Measurements from ENCODE around the gene SPDYE1.
"Not testable (repeated sequence)": the region's sequence is repeated elsewhere in the genome, so short reads cannot be mapped to it uniquely, and the experiment has no call there.

SPDYE1 gene

GRCh38 chr7:43994681-43995080 is 3.0 kb upstream of the SPDYE1 start:
- not testable (repeated sequence) for DNase-seq

DNA sequence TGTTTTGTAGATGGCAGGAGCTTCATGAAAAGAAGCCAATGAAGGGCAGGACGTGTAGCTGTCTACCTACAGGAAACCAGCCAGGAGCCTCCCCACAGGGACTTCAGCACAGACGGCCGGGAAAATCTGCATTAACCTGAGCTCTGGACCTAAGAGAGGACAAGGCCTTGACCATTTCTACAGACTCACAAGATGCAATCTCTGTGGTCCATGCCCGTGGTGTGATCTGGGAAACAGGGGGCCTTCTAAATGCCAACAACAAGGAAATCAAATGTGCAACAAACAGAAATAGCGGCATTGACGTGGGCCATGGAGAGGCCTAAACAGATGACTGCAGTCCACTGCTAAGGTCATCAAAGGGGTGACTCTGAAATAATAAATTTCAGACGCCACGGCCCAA is 14.4 kb downstream of the SPDYE1 start:
- not testable (repeated sequence) for DNase-seq

- not testable (repeated sequence) for DNase-seq
Measured at GRCh38 chr7:44015090-44015489, 17.4 kb downstream of the SPDYE1 start.

DNA sequence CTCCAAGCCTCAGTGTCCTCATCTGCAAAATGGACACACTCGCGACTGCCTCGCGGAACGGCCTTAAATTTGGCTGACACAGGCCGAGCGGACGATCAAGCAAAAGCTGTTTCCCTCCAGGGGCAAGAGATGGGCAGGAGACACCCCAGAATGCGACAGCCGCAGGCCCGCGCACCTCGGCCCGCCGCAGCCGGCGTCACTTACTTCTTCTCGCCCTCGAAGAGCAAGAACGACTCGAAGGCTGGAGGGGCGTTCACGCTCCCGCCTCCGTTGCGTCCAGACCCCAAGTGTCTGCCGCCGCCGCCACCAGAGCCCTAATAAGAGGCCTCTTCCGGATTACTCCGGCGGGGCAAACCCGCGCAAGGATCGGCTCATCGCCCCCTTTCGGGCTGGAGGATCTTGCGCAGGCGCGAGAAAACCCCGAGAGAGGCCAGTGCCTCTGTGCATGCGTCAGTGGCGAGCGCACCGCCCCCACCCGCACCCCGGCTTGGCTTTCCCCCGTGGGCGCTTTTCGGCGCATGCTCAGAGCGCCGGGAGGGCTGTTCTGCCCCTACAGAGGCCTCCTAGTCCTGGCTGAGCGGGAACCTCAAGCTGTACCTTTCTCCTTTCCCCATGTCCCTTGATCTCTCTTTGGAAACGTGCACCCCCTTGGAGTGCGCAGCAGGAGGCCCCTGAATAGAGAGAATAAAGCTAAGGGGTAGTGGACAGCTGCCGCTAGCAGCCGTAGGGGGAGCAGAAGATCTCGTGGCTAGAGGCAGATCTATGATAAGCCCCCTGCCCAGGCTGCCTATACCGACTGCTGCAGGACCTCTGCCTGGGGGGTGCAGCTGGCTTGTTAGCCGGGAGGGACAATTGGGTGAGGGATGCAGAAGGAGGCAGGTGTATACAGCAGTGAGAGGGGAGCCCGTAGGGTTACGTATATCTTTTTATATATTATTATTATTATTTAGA is 21.4 kb downstream of the SPDYE1 start:
- peak; percentile 99 for DNase-seq

- not testable (repeated sequence) for DNase-seq
Measured at GRCh38 chr7:44019825-44020224, 22.1 kb downstream of the SPDYE1 start.

GRCh38 chr7:44022069-44022468 is 24.4 kb downstream of the SPDYE1 start:
- not testable (repeated sequence) for DNase-seq

GRCh38 chr7:44022796-44023467 is 25.2 kb downstream of the SPDYE1 start:
- not testable (repeated sequence) for DNase-seq

- DNase-seq = not testable (repeated sequence)
Measured at GRCh38 chr7:44029433-44029832, 31.7 kb downstream of the SPDYE1 start.

DNA sequence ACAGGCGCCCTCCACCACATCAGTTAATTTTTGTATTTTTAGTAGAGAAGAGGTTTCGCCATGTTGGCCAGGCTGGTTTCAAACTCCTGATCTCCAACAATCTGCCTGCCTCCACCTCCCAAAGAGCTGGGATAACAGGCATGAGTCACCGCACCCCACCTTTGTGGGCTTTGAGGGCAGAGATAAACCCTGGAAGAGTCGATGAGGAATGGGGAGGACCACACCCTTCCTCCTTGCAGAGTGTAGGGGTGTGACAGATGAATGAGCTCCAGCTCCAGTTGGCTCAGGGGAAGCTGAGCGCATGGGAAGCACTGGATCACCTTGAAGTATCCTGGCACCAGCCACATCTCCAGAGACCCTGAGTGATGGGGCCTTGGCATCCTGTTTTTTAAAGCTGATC is 32.3 kb downstream of the SPDYE1 start:
- not testable (repeated sequence) for DNase-seq

GRCh38 chr7:44031319-44031718 is 33.6 kb downstream of the SPDYE1 start:
- DNase-seq = not testable (repeated sequence)

DNA sequence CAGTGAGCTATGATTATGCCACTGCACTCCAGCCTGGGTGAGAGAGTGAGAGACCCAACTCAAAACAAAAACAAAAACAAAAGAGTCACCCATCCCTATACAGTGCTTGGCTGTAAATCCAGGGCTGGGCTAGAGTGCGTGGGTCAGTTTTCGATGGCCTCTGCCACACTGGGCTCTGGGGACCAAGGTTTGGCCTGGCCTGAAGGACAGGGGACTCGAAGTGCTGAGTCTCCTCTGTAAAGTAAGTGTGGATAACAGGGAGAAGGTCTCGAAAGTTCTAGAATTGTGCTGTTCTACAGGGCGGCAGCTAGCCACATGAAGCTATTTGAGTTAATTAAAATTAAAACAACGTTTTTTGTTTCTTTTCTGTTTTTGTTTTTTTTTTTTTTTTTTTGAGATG is 34.3 kb downstream of the SPDYE1 start:
- DNase-seq = not testable (repeated sequence)

DNA sequence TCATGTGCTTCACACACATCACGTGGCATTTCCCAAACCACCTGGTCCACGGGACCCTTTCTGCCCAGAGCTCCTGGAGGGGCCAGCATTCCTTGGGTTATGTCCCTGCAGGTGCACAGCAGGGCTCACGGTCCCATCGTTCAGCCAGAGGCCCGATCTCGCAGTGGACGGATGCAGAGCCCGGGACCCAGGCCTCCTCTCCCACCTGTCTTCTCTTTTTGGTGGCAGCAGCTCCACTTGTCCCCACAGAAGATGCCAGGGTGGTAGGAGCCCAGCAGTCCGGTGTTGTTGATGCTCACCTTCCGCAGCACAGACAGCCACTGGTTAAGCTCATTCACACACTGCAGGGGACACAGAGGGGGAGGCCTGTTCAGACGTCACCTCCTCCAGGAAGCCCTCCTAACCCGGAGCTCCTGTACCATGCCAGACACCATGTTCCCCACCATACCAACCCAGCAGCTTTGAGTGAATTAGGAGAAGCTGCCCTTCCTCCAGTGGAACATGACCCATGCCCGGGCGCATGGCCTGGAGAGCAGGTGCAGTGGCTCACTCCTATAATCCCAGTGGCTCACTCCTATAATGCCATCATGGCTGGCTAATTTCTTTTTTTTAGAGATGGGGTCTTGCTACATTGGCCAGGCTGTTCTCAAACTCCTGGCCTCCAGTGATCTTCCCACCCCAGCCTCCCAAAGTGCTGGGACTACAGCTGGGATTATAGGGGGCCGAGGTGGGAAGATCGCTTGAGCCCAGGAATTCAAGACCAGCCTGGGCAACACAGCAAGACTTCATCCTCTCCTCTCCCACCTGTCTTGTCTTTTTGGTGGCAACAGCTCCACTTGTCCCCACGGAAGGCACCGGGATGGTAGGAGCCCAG is 36.5 kb downstream of the SPDYE1 start:
- DNase-seq = not testable (repeated sequence)

DNA sequence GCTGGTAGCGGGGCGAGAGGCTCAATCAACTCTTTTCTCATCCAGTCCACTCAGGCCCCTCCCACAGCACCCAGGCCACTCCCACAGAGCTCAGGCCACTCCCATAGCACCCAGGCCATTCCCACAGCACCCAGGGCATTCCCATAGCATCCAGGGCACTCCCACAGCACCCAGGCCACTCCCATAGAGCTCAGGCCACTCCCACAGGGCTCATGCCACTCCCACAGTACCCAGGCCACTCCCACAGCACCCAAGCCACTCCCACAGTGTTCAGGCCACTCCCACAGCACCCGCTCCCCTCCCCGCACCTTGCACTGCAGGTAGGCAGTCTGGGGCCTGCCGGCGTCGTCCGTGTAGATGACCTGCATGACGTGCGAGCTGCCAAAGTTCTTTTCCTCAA is 38.7 kb downstream of the SPDYE1 start:
- DNase-seq = not testable (repeated sequence)

DNA sequence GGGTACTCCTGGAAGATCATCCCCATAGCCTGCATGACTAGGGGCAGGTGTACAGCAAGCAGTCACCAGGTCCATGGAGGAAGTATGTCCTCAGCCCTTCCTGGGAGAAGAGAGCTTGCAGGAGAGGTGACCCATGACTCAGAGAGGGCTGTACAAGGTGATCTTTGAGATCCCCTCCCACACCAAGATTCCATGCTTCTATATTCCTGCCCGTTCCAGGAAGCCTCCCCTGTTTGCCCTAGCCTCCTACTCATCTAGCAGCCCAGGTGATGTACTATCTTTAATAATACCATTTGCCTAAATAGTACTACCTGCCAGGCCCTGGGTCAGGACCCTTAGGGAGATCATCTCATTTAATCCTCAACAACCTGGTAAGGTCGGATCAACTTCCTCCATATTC is 40.3 kb downstream of the SPDYE1 start:
- not testable (repeated sequence) for DNase-seq

DNA sequence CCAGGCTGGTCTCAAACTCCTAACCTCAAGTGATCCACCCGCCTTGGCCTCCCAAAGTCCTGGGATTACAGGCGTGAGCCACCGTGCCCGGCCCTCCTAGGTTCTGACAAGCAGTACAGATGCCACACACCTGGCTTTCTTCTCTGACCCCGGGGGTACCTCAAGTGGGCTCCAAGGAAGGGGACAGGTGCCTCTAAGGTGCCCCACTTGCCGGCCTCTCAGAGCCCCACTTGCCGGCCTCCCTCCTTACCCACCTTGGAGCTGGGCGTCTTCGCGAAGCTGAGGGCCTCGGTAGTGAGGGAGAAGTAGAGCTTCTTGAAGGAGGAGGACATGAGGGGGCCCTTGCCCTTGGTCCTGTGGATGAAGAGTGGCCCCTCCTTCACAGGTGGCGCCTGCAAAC is 40.9 kb downstream of the SPDYE1 start:
- DNase-seq = not testable (repeated sequence)

DNA sequence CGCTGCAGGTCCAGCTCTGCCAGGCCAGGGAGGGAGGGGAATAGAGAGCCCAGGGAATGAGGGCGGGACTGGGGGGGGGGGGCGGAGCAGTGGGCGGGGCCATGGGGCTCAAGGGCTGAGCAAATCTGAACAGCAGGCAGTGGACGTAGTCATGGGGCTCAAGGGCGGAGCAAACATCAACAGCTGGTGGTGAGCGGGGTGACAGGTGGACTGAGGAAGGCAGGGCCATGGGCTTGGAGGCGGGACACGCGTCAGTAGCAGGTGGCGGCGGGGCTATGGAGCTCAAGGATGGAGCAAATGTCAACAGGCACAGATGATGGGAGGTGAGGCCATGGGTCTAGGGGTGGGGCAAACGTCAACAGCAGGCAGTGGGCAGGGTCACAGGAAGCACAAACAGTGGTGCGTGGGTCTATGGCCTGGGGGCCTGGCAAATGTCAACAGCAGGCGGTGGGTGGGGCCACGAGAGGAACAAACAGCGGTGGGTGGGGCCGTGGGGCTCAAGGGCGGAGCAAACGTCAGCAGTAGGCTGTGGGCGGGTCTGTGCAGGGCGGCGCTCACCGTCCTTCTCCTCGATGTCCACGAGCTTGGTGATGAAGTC is 41.4 kb downstream of the SPDYE1 start:
- DNase-seq = peak; percentile 78

DNA sequence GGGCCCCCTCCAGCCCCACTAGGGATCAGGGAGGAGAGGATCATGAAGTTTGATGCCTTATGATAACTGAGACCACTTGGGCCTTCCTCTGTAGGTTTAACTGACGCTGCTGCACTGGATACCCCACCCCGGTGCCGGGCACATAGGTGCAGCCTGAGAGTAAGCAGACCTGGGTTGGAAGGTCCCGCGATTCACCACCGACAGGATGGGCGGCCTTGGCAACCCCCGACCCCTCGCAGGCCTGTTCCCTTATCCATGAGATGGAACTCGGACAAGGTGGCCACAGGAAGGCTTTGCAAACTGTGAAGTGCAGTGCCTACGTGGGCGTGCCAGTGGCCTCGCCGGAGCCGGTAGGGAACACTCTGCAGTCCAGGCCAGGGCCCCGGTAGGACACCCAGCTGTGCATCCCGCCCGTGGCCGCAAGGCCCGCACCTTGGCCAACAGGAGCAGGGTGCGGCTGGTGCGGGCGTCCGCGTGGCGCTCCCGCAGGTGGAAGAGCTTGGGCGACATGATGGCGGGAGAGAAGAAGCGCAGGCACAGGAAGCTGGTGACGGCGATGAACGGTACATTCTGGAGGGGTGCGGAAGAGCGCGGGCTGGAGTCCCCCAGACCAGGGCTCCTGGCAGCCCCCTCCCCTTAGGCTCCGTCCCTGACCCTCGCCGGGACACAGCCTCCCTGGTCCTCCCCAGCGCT is 42.2 kb downstream of the SPDYE1 start:
- DNase-seq = not testable (repeated sequence)

DNA sequence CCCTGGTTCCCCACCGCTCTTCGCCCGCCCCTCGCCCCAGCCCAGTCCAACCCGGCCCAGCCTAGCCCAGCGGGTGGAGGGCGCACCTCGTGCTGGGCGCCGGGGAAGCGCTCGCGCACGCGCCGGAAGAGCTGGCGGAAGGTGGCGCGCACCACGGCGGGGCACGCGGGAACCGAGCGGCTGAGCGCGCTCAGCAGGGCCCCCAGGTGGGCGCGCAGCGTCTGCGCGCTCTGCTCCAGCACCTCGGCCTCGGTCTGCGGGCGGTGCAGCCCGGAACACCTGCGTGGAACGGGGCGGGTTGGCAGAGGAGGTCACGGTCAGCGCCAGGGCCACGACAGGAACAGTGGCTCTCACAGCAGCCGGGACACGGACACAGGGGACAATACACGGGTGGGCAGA is 42.8 kb downstream of the SPDYE1 start:
- peak; percentile 50 for DNase-seq

GRCh38 chr7:44042221-44042620 is 44.5 kb downstream of the SPDYE1 start:
- no peak for DNase-seq

- no peak for DNase-seq
Measured at GRCh38 chr7:44043902-44044301, 46.2 kb downstream of the SPDYE1 start.

- DNase-seq = peak; percentile 84
Measured at GRCh38 chr7:44044315-44045225, 46.9 kb downstream of the SPDYE1 start, which contains the start of gene DBNL. Gene DBNL, plus strand, starts transcription at chr7:44044702. Its CDS starts 36 bp downstream, at chr7:44044738.

All from effector CD4-positive, alpha-beta T cell (primary cell).